GM12878 (cell line): ENCODE results near the gene KLHL20.

Source experiments
- EP300 ChIP-seq, 2 experiments: fragments of 150-350 bp in 1 of 2; IDR thresholded peaks; 2 replicates each; pipeline ENCODE4 v1.6.1; 2011 to 2012; ENCODE audit warnings: low read depth in 2 of 2, low read length in 2 of 2, borderline replicate concordance in 1 of 2, improper control_type of control experiment in 1 of 2, inconsistent platforms in 1 of 2; ENCODE audit not compliant: control insufficient read depth in 1 of 2
- EZH2 ChIP-seq: IDR thresholded peaks from 2 replicates; pipeline ENCODE4 v1.6.1; 2012; ENCODE audit warnings: low read depth, mild to moderate bottlenecking, control low read depth, inconsistent platforms, low read length, borderline replicate concordance; ENCODE audit not compliant: control insufficient read depth
- MAX ChIP-seq: IDR thresholded peaks from 2 replicates; pipeline ENCODE4 v1.6.1; 2012; ENCODE audit warnings: low read depth, low read length, improper control_type of control experiment
- SPI1 ChIP-seq: IDR thresholded peaks from 2 replicates; pipeline ENCODE4 v1.6.1; 2011; ENCODE audit warnings: low read depth, mild to moderate bottlenecking, low read length, moderate library complexity, borderline replicate concordance; ENCODE audit not compliant: insufficient read depth
- ZNF274 ChIP-seq: IDR thresholded peaks from one replicate; pipeline ENCODE4 v1.8.0; 2011; ENCODE audit not compliant: insufficient read length, insufficient read depth
- TF ChIP-seq, protein P1 (sequence below), 3 experiments: IDR thresholded peaks in 2 of 3; conservative IDR thresholded peaks in 1 of 3; 2 replicates each; pipeline ENCODE4 v1.5.1; 2011; ENCODE audit warnings: low read depth in 3 of 3, low read length in 3 of 3, mild to moderate bottlenecking in 3 of 3, control low read depth in 2 of 3, moderate library complexity in 2 of 3, inconsistent platforms in 1 of 3, mixed read lengths in 1 of 3; ENCODE audit not compliant: control insufficient read depth in 2 of 3, insufficient read depth in 1 of 3; ENCODE audit errors: extremely low read depth in 1 of 3

DNA sequence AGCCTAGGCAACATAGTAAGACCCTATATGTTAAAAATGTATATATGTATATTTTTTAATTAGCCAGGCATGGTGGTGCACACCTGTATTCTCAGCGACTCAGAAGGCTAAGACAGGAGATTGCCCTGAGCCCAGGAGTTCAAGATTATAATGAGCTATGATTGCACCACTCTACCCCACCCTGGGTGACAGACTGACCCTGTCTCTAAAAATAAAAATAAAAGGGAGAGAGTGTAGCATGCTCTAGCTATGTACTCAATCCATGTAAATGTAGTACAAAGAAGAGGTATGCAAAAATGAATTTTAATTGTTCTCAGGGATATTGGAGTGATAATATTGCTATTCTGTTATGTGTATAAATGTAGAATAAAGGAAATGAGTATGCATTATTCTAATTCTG lies 56.8 kb downstream of the KLHL20 start:
- TF ChIP-seq ZNF274, result no peak
- TF ChIP-seq, protein P1, sequence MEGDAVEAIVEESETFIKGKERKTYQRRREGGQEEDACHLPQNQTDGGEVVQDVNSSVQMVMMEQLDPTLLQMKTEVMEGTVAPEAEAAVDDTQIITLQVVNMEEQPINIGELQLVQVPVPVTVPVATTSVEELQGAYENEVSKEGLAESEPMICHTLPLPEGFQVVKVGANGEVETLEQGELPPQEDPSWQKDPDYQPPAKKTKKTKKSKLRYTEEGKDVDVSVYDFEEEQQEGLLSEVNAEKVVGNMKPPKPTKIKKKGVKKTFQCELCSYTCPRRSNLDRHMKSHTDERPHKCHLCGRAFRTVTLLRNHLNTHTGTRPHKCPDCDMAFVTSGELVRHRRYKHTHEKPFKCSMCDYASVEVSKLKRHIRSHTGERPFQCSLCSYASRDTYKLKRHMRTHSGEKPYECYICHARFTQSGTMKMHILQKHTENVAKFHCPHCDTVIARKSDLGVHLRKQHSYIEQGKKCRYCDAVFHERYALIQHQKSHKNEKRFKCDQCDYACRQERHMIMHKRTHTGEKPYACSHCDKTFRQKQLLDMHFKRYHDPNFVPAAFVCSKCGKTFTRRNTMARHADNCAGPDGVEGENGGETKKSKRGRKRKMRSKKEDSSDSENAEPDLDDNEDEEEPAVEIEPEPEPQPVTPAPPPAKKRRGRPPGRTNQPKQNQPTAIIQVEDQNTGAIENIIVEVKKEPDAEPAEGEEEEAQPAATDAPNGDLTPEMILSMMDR (IDR thresholded peaks at IDR 0.05 in 2 of 3, conservative IDR thresholded peaks at IDR 0.05 in 1 of 3; ENCODE audit: control insufficient read depth in 2 of 3, extremely low read depth in 1 of 3, insufficient read depth in 1 of 3, low read depth in 3 of 3, low read length in 3 of 3), result no peak
- no peak for TF ChIP-seq SPI1
- TF ChIP-seq MAX, result no peak
- TF ChIP-seq EP300 (IDR thresholded peaks at IDR 0.05; ENCODE audit: borderline replicate concordance in 1 of 2, control insufficient read depth in 1 of 2, low read depth in 2 of 2, low read length in 2 of 2), result no peak
- TF ChIP-seq EZH2, result no peak
